SK-N-SH (cell line): Measurements from ENCODE around the gene TFB2M. TPM values are rescaled to one million over a fixed set of nuclear protein-coding genes. Genes with fewer than 3 reads are reported as not detected.
A peak's percentile ranks its signal among the peaks of the same experiment; 100 is the strongest.

Experiments used
- CTCF ChIA-PET: fragments of 300-600, 350-600 bp; formaldehyde crosslinking; extraction: SDS; loops from one replicate; lab custom pipeline; 2021; lab: Yijun Ruan, JAX
- POLR2A ChIA-PET: fragments of 350-600 bp; sonication (Branson Sonifier 250); formaldehyde crosslinking; extraction: SDS; loops from one replicate; lab custom pipeline; 2020; ENCODE audit warnings: antibody characterized with exemption, inconsistent platforms; lab: Yijun Ruan, JAX
- DNase-seq: peaks from one replicate; pipeline ENCODE4 v3.0.0; 2012
- H2AFZ ChIP-seq: fragments of 200-600 bp; sonication (generic); 2 replicates; pipeline ENCODE4 v1.8.1; 2016; ENCODE audit warnings: antibody characterized with exemption, mild to moderate bottlenecking, low read depth
- H3F3A ChIP-seq: fragments of 200-600 bp; sonication (generic); replicated peaks from 2 replicates; pipeline ENCODE3; 2016; ENCODE audit warnings: antibody characterized with exemption, mild to moderate bottlenecking; ENCODE audit not compliant: insufficient read depth
- H3K27ac ChIP-seq, 2 experiments: fragments of 200-500 bp in 1 of 2; fragments of 200-600 bp in 1 of 2; sonication (Bioruptor generic) in 1 of 2; sonication (generic), shearing (Covaris generic) in 1 of 2; 2 replicates each; pipeline versions ENCODE4 v1.5.1 to v1.6.1; 2014 to 2016; ENCODE audit warnings: low read depth in 2 of 2, inconsistent platforms in 1 of 2, low read length in 1 of 2, mild to moderate bottlenecking in 1 of 2, mixed read lengths in 1 of 2
- H3K27me3 ChIP-seq: fragments of 200-600 bp; sonication (generic), shearing (Covaris generic); 2 replicates; pipeline ENCODE4 v1.6.1; 2016; ENCODE audit warnings: mixed run types; ENCODE audit not compliant: insufficient read depth
- H3K36me3 ChIP-seq, 2 experiments: fragments of 200-500 bp in 1 of 2; fragments of 200-600 bp in 1 of 2; sonication (Bioruptor generic) in 1 of 2; sonication (generic) in 1 of 2; replicated peaks in 1 of 2; 2 replicates each; pipeline versions ENCODE3 to v1.5.1; 2014 to 2016; ENCODE audit warnings: low read length in 1 of 2, mild to moderate bottlenecking in 1 of 2; ENCODE audit not compliant: insufficient read depth in 2 of 2, control insufficient read depth in 1 of 2
- H3K4me1 ChIP-seq, 2 experiments: fragments of 200-500 bp in 1 of 2; fragments of 200-600 bp in 1 of 2; sonication (Bioruptor generic) in 1 of 2; sonication (generic), shearing (Covaris generic) in 1 of 2; 2 replicates each; pipeline versions ENCODE4 v1.5.1 to v1.6.1; 2014 to 2016; ENCODE audit warnings: low read depth in 1 of 2, low read length in 1 of 2, mixed run types in 1 of 2; ENCODE audit not compliant: insufficient read depth in 2 of 2, control insufficient read depth in 1 of 2
- H3K4me2 ChIP-seq: fragments of 200-600 bp; sonication (generic), shearing (Covaris generic); 2 replicates; pipeline ENCODE4 v1.6.1; 2017; ENCODE audit warnings: mixed run types
- H3K4me3 ChIP-seq, 2 experiments: fragments of 200-500 bp in 1 of 2; fragments of 200-600 bp in 1 of 2; sonication (Bioruptor generic) in 1 of 2; sonication (generic), shearing (Covaris generic) in 1 of 2; 2 replicates each; pipeline versions ENCODE4 v1.5.1 to v1.8.1; 2014 to 2016; ENCODE audit warnings: low read depth in 2 of 2, inconsistent platforms in 1 of 2, low read length in 1 of 2, mild to moderate bottlenecking in 1 of 2, mixed read lengths in 1 of 2, moderate library complexity in 1 of 2
- H3K79me2 ChIP-seq: fragments of 200-600 bp; sonication (generic); 2 replicates; pipeline ENCODE4 v1.8.1; 2017; ENCODE audit warnings: mild to moderate bottlenecking; ENCODE audit not compliant: insufficient read depth
- H3K9ac ChIP-seq: fragments of 200-600 bp; sonication (generic); 2 replicates; pipeline ENCODE4 v1.6.1; 2017; ENCODE audit warnings: mixed run types
- H3K9me2 ChIP-seq: fragments of 200-600 bp; sonication (generic); 2 replicates; pipeline ENCODE4 v1.6.1; 2017; ENCODE audit warnings: mixed run types
- H3K9me3 ChIP-seq: fragments of 200-600 bp; sonication (generic); 2 replicates; pipeline ENCODE4 v1.6.1; 2017; ENCODE audit warnings: mixed run types, mild to moderate bottlenecking, moderate library complexity
- H4K20me1 ChIP-seq: fragments of 200-600 bp; sonication (generic); 2 replicates; pipeline ENCODE4 v1.6.1; 2017; ENCODE audit warnings: mild to moderate bottlenecking, mixed run types; ENCODE audit not compliant: insufficient read depth
- EP300 ChIP-seq, 2 experiments: IDR thresholded peaks; 2 replicates each; pipeline versions ENCODE4 v1.4.0 to v1.6.1; 2012; ENCODE audit warnings: borderline replicate concordance in 1 of 2, low read depth in 1 of 2, low read length in 1 of 2
- FOXJ3 ChIP-seq: sonication (generic); formaldehyde crosslinking; IDR thresholded peaks from 2 replicates; pipeline ENCODE4 v1.5.1; 2020; ENCODE audit warnings: mild to moderate bottlenecking, missing genetic modification reagents
- FOXM1 ChIP-seq: IDR thresholded peaks from 2 replicates; pipeline ENCODE4 v1.4.0; 2012; ENCODE audit warnings: low read depth, mild to moderate bottlenecking
- GATA2 ChIP-seq: sonication (generic); formaldehyde crosslinking; IDR thresholded peaks from 2 replicates; pipeline ENCODE4 v1.5.0; 2020; ENCODE audit warnings: mild to moderate bottlenecking, missing genetic modification reagents
- MEF2A ChIP-seq: IDR thresholded peaks from 2 replicates; pipeline ENCODE4 v1.4.0; 2012; ENCODE audit warnings: low read depth, borderline replicate concordance
- MXI1 ChIP-seq: IDR thresholded peaks from 2 replicates; pipeline ENCODE4 v1.6.1; 2012; ENCODE audit warnings: mild to moderate bottlenecking, low read depth, low read length, improper control_type of control experiment
- NFIC ChIP-seq: IDR thresholded peaks from 2 replicates; pipeline ENCODE4 v1.4.0; 2012; ENCODE audit warnings: borderline replicate concordance
- NRF1 ChIP-seq: IDR thresholded peaks from 2 replicates; pipeline ENCODE4 v1.6.1; 2012; ENCODE audit warnings: low read depth, mild to moderate bottlenecking, low read length
- PBX3 ChIP-seq: IDR thresholded peaks from 2 replicates; pipeline ENCODE4; 2012
- POLR2AphosphoS5 ChIP-seq: IDR thresholded peaks from 2 replicates; pipeline ENCODE4 v1.6.1; 2012; ENCODE audit warnings: low read depth, low read length
- RCOR1 ChIP-seq: fragments of 150-350 bp; IDR thresholded peaks from 2 replicates; pipeline ENCODE4 v1.6.1; 2017; ENCODE audit warnings: antibody characterized with exemption, low read length
- RXRA ChIP-seq: IDR thresholded peaks from 2 replicates; pipeline ENCODE4 v1.4.0; 2012; ENCODE audit warnings: low read depth, mild to moderate bottlenecking, borderline replicate concordance
- SIN3A ChIP-seq: IDR thresholded peaks from 2 replicates; pipeline ENCODE4 v1.6.1; 2012; ENCODE audit warnings: low read depth, mild to moderate bottlenecking, low read length, moderate library complexity, borderline replicate concordance
- YY1 ChIP-seq: IDR thresholded peaks from 2 replicates; pipeline ENCODE4 v1.4.0; 2012; ENCODE audit warnings: low read depth, mild to moderate bottlenecking
- WGBS: methylation state at CpG from one replicate; pipeline ENCODE4 v1.1.6; 2017; ENCODE audit warnings: low lambda C conversion rate; 5-methylcytosine and 5-hydroxymethylcytosine counted together
- polyA plus RNA-seq, 3 experiments: library from polyadenylated mRNA; depleted of rRNA; stranded (reverse); fragments of >200 nt; gene quantifications; 2 replicates each; pipeline ENCODE4 v1.2.3, GENCODE V29; 2012
- TF ChIP-seq, protein P1 (sequence below): fragments of 200-600 bp; sonication (generic); IDR thresholded peaks from 2 replicates; pipeline ENCODE4 v1.6.1; 2017; ENCODE audit warnings: antibody characterized with exemption, mild to moderate bottlenecking, moderate library complexity
- TF ChIP-seq, protein P2 (sequence below): IDR thresholded peaks from 2 replicates; pipeline ENCODE4 v1.4.0; 2012; ENCODE audit warnings: low read depth, borderline replicate concordance
- TF ChIP-seq, protein P3 (sequence below): IDR thresholded peaks from 2 replicates; pipeline ENCODE4 v1.4.0; 2012; ENCODE audit warnings: low read depth, borderline replicate concordance
- TF ChIP-seq, protein P4 (sequence below): IDR thresholded peaks from 2 replicates; pipeline ENCODE4 v1.4.0; 2012; ENCODE audit warnings: low read depth
- TF ChIP-seq, protein P5 (sequence below): IDR thresholded peaks from 2 replicates; pipeline ENCODE4 v1.6.1; 2012; ENCODE audit warnings: mild to moderate bottlenecking, low read depth, low read length, moderate library complexity

TFB2M gene
- polyA plus RNA-seq, 1 of the 3 experiments (the other 2 are of a cell fraction) = 17.3 TPM

DNA sequence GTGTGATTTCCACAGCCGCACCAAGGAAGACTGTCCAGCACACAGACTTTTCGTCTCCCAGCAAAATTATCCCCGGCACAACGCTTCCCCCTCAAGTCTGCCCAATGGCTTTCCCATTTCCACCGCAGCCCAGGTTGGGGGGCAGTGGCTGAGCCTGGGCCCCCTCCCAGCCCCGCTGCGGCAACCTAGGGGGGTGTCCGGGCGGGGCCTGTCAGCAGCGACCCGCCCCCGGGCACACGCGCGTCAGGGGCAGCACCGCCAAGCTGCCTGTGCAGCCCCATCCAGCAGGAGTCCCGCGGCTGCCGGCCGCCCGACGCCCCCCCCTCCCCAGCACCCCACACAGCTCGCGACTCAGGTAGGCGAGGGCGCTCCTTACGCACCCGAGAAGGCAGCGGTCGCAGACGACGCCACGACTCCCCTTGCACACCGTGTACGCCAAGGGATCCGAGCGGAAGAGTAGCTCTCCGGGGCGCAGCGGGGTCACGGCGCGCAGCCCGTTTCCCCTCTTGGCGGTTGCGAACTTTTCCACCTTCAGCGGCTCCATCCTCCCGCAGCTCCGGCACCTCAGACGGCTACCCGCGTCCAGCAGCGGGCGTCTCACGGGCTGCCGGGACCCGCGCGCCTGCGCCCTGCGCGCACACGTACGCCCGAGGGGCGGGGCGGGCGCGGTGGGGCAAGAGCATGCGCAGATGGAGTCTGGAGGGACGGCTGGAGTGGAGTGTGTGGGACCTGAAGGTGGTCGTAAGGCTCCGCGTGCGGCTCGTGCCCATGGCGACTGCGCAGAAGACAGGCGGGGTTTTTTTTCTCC lies 59.2 kb downstream of the TFB2M start, which contains the start of gene SMYD3:
Gene SMYD3 (minus strand): TSS at position 606 of the 808 bp plus-strand sequence.
- Histone ChIP-seq H3K4me3 (peak within 1 kb of the TSS; percentile 86 to 93), H3K36me3 (peaks cover 0 to 3% of the 10 kb centered on the region in 2 experiments), H3K4me1 (peaks cover 0 to 7% of the 10 kb centered on the region in 2 experiments; a peak in 2 of 4 replicates), H3K9me3 (no peaks in the 10 kb centered on the region), H3K9ac (peak within 1 kb of the TSS; percentile 60; the same call in 1 of the 2 replicates), H3K9me2 (no peaks in the 10 kb centered on the region), H3K27me3 (no peaks in the 10 kb centered on the region), H2AFZ (peak within 1 kb of the TSS; percentile 95), H3K27ac (peak within 1 kb of the TSS in 1 of 2 experiments; percentile 72; a peak in 1 of 4 replicates), H3K79me2 (peaks cover 19% of the 10 kb centered on the region; the same call in 1 of the 2 replicates), H3K4me2 (peak within 1 kb of the TSS; percentile 97), H4K20me1 (no peaks in the 10 kb centered on the region), H3F3A (no peaks in the 10 kb centered on the region)
- TF ChIP-seq YY1 = no peak
- no peak for TF ChIP-seq FOXJ3 (CRISPR knock-in tag)
- TF ChIP-seq POLR2AphosphoS5 = peak; percentile 65
- peak; percentile 92 for TF ChIP-seq NRF1
- TF ChIP-seq, protein P1, sequence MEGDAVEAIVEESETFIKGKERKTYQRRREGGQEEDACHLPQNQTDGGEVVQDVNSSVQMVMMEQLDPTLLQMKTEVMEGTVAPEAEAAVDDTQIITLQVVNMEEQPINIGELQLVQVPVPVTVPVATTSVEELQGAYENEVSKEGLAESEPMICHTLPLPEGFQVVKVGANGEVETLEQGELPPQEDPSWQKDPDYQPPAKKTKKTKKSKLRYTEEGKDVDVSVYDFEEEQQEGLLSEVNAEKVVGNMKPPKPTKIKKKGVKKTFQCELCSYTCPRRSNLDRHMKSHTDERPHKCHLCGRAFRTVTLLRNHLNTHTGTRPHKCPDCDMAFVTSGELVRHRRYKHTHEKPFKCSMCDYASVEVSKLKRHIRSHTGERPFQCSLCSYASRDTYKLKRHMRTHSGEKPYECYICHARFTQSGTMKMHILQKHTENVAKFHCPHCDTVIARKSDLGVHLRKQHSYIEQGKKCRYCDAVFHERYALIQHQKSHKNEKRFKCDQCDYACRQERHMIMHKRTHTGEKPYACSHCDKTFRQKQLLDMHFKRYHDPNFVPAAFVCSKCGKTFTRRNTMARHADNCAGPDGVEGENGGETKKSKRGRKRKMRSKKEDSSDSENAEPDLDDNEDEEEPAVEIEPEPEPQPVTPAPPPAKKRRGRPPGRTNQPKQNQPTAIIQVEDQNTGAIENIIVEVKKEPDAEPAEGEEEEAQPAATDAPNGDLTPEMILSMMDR = peak; percentile 28
- TF ChIP-seq, protein P2, sequence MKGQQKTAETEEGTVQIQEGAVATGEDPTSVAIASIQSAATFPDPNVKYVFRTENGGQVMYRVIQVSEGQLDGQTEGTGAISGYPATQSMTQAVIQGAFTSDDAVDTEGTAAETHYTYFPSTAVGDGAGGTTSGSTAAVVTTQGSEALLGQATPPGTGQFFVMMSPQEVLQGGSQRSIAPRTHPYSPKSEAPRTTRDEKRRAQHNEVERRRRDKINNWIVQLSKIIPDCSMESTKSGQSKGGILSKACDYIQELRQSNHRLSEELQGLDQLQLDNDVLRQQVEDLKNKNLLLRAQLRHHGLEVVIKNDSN = no peak
- TF ChIP-seq EP300 (IDR thresholded peaks at IDR 0.05; ENCODE audit: borderline replicate concordance in 1 of 2, low read depth in 1 of 2, low read length in 1 of 2) = no peak
- no peak for TF ChIP-seq MEF2A
- TF ChIP-seq FOXM1 = no peak
- TF ChIP-seq, protein P3, sequence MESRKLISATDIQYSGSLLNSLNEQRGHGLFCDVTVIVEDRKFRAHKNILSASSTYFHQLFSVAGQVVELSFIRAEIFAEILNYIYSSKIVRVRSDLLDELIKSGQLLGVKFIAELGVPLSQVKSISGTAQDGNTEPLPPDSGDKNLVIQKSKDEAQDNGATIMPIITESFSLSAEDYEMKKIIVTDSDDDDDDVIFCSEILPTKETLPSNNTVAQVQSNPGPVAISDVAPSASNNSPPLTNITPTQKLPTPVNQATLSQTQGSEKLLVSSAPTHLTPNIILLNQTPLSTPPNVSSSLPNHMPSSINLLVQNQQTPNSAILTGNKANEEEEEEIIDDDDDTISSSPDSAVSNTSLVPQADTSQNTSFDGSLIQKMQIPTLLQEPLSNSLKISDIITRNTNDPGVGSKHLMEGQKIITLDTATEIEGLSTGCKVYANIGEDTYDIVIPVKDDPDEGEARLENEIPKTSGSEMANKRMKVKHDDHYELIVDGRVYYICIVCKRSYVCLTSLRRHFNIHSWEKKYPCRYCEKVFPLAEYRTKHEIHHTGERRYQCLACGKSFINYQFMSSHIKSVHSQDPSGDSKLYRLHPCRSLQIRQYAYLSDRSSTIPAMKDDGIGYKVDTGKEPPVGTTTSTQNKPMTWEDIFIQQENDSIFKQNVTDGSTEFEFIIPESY = no peak
- peak; percentile 50 for TF ChIP-seq MXI1
- no peak for TF ChIP-seq SIN3A
- TF ChIP-seq, protein P4, sequence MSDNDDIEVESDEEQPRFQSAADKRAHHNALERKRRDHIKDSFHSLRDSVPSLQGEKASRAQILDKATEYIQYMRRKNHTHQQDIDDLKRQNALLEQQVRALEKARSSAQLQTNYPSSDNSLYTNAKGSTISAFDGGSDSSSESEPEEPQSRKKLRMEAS = peak; percentile 65
- no peak for TF ChIP-seq PBX3
- no peak for TF ChIP-seq GATA2 (CRISPR knock-in tag)
- no peak for TF ChIP-seq NFIC
- TF ChIP-seq RCOR1 = no peak
- TF ChIP-seq, protein P5, sequence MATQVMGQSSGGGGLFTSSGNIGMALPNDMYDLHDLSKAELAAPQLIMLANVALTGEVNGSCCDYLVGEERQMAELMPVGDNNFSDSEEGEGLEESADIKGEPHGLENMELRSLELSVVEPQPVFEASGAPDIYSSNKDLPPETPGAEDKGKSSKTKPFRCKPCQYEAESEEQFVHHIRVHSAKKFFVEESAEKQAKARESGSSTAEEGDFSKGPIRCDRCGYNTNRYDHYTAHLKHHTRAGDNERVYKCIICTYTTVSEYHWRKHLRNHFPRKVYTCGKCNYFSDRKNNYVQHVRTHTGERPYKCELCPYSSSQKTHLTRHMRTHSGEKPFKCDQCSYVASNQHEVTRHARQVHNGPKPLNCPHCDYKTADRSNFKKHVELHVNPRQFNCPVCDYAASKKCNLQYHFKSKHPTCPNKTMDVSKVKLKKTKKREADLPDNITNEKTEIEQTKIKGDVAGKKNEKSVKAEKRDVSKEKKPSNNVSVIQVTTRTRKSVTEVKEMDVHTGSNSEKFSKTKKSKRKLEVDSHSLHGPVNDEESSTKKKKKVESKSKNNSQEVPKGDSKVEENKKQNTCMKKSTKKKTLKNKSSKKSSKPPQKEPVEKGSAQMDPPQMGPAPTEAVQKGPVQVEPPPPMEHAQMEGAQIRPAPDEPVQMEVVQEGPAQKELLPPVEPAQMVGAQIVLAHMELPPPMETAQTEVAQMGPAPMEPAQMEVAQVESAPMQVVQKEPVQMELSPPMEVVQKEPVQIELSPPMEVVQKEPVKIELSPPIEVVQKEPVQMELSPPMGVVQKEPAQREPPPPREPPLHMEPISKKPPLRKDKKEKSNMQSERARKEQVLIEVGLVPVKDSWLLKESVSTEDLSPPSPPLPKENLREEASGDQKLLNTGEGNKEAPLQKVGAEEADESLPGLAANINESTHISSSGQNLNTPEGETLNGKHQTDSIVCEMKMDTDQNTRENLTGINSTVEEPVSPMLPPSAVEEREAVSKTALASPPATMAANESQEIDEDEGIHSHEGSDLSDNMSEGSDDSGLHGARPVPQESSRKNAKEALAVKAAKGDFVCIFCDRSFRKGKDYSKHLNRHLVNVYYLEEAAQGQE = peak; percentile 31
- no peak for TF ChIP-seq RXRA
- under 1% methylated on average over 22 of the region's 79 CpGs for WGBS
- CTCF ChIA-PET = interaction anchor here (2.5 to 4.2 kb wide), 3 partner anchors 9 to 183 kb away, joined by 17 to 18 read pairs (median 17); no protein-coding TSS in a partner anchor
- DNase-seq = peak; percentile 98
- POLR2A ChIA-PET = no interaction called here
